ENCODE data around the gene PLEKHA7.
A peak's percentile ranks its signal among the peaks of the same experiment; 100 is the strongest.
"Not testable (repeated sequence)": the region's sequence is repeated elsewhere in the genome, so short reads cannot be mapped to it uniquely, and the experiment has no call there.

PLEKHA7 gene

DNA sequence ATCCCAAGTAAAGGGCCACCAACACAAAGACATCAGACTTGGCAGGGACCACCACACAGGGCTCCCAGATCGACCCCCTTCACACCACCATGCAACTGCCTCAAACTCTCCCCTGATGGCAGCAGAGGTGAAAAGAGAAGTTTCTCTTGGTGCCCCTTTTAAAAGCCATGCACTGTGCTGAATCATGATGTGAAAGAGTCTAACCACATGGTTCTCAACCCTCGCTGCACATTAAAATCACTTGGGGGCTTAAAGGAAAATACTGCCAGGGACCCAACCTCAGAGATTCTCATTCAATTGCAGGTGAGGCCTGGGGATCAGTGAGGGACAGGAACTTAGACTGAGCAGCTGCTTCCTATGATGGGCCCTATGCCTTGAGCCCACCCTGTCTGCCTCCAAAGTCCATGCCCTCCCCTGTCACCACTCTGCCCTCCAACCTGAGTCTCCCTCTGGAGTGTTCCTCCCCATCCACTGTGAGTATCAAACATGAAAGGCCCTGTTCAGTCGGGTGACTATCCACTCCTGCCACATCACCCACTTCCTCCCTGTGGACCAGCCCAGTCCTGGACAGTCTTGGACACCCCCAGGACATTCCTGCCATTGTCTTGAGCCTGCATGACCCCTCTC, 40.8 kb downstream of the PLEKHA7 start:
- no peak for DNase-seq

DNA sequence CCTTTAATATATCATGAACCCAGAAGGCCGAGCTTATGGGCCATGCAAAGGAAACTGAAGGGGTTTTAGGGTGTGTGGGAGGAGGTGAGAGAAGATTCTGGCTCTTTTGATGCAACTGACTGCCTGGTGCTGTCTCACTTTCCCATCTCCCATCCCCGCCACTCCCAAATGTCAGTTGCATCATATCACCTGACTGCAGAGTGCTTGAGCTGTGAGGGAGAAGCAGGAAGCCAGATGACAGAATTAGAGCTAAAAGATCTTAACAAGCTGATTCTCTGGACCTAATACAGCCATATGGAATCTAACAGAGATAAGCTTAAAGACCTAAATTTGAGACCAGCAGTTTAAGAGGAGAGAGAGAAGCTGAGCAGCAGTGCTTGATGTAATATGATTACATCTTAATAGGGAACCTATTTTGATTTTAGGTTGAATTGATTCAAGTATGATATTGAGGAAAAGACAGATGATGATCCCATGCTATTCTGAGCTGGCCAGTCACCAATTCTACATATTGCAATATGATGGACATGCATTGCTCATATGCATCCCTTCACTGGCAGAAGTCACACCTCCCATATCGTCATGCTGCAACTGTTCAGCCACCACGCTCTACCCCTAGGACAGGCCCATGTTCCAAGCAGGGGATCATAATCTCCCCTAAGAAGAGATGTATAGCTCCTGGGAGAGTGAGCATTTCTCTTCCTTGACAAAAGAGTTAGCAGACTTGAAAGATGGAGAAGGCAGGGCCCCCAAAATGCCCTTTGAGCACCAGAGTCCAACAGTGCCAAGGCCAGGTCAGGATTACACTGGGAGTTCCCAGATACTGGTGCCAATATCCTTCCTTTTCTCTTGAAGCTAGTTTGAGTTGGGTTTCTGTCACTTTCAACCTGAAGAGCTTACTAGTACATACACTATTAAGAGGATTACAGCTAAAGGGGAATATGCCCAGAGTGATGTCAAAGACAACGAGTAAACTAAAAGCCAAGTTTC, 44.9 kb downstream of the PLEKHA7 start:
- no peak for DNase-seq

DNA sequence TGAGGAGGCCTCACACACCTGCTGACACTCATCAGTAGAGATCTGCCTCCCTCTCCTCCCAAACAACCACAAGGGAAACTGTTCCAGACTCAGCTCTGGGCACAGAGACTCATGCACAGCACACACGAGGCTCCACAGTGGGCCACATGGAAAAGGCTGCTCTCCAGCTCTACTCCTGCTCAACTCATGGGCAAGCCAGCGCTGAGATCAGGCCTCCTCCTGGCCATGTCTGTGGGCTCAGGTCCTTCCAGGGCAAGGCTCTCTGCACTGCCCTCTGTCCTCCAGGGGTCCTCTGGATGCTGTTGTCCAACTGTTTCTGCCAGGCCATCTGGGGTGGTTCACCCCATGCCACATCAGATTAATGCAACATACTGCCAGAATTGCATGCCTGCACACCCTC, 46.0 kb downstream of the PLEKHA7 start:
- no peak for DNase-seq

DNA sequence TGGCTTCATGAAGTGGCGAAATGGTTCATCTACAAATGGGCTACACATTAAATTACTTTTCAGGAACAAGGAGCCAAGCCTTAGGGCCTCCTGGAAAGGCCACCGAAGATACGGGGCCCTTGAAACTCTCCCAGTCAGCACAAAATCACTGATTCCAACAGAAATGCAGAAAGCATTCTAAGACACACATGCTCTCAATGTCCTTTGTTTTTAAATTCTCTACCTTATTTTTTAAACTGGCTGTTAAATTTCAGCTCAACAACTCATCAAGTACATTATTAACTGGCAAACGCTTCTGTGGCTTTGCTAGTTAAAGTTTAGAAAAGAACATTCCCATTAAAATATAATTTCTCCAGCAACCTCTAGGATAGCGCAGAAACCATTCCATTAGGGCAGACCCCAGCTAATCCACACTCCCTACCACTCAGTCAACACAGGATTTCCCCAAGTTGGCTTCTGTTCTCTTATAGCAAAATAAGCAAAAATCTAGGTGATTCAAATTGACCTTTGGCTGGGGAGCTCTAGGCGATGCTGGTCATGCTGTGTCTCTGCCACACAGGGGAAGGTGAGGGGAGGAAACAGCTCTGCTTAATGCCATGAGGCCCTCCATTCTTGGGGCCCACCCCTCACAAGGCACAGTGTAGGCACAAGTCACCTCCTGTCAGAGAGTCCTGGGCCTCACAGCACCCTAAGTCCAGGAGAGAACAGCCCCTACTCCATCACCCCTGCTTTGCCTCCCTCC, 47.1 kb downstream of the PLEKHA7 start:
- DNase-seq, result no peak

DNA sequence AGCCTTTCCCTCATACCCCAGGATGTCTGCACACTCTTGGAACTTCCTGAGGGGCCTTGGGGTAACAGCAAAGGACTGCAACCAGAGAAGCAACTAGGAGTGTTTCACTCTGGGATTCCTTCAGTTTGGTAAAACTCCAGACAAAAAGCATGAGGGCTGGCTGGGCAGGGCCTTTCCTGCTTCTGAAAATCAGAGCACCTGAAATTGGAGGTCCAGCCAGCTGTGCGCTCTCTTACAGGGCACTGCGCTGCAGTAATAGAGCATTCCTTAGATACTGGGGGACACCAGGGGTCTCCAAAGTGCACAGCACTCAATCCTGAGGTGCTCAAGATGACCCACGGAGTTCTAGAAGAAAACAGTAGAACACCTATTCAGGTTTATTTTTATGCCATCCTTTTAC, 49.7 kb downstream of the PLEKHA7 start:
- no peak for DNase-seq

DNA sequence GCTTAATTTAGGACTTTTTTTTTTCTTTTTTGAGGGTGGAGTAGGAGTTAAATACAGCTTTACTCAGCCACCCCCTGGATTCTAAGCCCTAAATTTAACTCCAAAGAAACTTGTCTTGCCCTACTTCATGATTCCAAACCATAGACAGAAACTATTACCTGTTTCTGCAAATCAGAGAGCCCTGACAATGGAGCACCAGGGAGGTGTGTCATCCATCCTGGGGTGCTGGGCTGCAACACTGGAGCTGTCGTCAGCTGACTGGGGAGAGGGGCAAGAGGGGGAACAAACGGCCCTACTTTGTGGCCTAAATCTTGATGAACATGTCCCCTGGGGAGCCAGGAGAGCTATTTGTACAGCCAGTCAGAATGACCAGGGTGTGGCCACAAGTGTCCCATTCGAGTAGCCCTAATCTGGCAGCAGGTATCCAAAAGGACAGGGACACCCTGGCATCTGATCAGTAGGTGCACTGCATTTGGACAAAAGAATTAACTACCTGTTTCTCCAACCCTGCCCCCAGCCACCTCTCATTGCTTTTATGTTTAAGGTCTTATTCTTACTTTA, 50.8 kb downstream of the PLEKHA7 start:
- DNase-seq, result no peak

DNA sequence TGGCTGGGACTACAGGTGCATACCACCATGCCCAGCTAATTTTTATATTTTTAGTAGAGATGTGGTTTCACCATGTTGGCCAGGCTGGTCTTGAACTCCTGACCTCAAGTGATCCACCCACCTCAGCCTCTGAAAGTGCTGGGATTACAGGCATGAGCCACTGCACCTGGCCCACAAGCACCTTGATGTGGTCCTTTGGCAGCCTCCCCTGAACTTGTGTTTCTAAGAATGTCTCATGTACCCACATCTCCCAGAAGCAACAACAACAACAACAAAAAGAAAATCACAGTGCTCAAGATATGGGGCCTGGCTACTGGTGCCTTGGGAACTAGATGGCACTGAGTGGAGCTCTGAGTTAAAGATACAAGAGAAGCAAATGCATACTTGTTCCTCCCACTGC, 51.6 kb downstream of the PLEKHA7 start:
- not testable (repeated sequence) for DNase-seq

DNA sequence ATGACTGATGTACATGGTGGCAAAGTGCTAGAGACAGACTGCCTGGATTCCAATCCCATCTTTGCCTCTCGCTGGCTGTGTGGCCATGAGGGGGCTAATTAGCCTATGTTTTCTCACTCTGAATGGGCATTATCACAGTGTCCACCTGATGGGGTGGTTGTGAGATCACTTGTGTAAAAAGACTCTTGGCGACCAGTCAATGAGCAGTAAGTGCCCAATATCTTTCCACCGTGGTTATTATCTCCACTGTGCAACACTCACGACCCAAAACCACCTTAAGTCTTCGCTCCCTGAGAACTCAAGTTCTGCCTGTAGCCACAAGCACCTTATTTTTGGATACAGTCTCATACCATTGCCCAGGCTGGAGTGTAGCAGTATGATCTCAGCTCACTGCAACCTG, 52.1 kb downstream of the PLEKHA7 start:
- no peak for DNase-seq

DNA sequence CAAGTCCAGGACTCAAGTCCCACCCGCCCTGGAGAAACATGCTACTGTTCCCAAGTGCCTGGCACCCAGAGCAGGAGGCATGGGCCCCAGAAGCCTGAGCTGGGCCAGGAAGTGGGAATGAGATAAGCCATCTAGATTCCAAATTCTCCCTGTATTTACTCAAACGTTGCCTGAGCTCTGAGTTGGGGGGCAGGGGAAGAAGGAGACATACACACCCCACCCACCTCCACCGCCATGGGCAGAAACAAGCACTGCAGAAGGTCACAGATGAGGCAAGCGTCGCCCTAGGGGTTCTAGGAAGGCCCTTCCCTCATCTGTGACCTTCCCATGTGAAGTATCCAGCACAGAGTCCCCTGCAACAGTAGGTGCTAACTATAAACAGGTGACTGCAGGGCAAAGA, 54.0 kb downstream of the PLEKHA7 start:
- DNase-seq, result no peak

DNA sequence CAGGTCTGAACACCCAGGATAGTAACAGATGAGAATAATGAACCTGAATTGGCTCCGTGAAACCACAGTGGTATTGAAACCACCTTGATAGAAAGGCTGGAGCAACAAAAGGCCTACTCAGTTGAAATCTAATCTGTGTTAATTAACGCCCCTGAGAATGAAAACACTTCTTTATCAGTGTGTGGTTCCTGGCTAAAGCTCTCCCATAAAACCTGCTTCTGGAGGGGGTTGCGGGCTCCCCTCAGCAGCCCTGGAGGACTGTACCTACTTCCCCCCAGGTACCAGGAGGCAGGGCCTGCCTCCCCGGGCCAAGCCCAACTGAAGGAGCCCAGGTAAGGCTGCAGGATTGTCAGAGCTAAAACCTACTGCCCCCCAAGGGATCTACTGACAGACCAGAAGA, 54.6 kb downstream of the PLEKHA7 start:
- DNase-seq, result no peak

DNA sequence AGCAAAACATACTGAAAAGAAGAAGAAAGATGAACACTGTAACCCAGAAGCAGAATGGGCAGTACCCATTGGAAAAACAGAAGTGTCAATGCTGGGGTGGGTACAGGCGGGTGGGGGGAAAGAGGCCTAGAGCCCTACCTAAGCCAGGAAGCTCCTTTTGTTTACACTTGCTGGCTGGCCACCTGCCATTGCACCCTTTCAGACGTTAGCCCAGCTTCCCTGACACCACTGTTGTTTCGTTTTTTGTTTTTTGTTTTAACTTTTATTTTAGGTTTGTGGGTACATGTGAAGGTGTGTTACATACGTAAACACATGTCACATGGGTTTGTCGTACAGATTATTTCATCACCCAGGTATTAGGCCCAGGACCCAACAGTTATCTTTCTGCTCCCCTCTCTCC, 55.4 kb downstream of the PLEKHA7 start:
- no peak for DNase-seq

DNA sequence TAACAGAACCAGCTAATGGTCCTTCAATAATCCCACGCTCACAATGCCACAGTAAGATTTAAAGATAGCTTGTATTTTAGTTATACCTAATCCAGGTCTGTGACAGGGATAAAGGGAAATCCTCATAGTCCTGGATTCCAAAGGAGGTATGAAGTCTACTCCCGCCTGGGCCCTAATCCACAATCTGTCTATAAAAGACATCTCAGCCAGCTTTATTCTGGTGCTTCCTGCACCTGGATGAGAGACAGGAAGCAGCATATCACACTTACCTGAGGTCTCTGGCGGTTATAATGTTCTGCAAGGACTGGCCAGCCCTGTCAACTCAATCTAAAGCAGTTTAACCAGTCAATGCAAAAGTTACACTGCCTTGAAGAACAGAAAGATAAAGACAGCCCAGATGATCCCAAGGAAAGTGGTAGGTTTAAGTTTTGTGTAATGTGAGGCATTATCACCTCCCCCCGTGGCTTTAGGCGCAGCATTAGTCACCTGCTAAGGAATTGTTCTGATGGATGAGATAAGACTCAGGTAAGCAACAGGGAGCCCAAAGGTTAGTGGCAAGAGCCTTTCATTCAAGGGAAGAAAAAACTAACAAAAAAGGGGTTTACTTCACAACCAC, 57.6 kb downstream of the PLEKHA7 start:
- DNase-seq, result no peak

DNA sequence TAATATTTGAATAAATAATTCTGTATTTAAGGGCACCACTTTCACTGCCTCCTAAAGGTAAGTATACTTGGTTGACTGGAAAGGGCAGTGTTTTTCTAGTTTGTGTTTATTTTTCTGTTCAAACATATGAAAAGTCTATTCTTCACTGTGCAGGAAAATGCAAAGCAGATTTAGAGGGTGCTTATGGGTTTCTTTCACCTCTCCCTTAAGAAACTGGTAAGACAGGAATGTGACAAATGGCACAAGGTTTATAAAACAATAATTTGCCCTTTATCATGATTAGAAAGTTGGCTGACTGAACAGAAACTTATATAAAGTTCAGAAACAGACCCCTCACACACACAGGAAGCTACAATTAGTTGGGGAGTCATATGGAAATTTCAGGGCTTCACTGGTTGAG, 60.6 kb downstream of the PLEKHA7 start:
- no peak for DNase-seq

DNA sequence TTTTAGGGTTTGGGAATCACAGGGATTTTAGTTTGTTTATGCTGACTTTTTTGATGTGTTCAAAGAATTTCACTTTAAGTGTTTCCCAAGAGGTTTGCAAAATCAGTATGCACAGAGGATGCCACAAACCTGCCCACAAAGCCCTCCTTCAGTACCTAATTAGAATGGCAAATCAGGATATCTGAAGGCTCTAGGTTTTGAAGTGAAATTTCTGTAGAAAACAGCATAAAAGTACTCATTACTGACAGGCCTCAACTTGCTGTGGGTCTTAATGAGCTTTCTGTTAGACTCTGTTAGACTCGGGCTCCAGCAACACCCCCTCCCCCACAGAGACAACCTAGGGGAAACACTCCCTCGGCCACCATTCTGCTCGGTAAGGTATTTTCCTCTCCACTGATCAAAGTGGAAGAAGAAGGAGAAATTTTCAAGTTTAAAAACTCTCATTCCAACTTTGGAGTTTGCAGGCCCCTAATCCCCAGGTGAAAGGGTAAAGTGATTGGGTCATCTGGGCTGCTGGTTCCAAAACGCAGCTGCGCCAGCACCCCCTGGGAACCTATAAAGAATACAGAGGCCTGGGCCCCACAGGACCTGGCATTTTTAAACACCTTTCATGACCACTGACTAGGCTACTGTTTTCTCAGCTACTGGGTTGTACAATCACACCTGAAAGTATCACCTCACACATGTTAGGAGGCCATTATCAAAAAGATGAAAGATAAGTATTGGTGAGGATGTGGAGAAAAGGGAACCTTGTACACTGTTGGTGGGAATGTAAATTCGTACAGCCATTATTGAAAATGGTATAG, 67.5 kb downstream of the PLEKHA7 start:
- peak in 1 of 2 donors; percentile 14 for DNase-seq

DNA sequence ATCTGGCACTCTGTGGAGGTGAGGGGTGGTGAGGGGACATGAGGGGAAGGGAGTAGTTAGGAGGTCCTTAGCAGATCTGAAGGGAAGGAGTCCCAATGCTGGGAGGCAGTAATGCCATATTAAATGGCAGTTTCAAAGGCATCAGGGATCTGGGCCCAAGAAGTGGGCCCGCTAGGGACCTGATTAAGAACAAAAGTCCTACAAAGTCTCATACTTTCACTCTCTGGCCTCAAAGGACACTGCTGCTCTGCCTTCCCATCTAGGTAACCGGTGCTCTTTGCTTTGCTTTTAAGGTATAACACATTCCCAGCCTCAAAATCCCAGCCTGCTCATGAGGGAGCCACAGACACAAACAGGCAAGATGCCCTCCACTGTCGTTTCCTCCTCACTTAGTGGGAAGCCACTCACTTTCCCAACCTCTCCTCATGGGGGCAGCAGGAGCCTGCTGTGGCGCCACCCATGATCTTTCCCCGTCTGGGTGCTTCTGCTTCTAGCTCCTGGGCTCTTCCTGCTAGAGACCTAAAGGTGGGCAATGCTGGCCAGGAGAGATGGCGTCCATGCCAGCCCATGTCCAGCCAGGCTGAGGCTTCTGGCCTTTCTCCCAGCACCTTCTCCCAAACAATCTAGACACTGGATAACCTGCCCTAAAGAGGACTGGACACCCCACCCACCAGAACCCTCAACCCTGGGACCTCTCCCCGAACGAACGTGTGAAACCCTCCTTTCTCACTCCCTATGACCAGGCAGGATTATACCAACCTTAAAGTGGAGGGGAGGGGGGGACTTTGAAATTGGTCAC, 68.3 kb downstream of the PLEKHA7 start:
- peak; percentile 43 to 46 for DNase-seq

DNA sequence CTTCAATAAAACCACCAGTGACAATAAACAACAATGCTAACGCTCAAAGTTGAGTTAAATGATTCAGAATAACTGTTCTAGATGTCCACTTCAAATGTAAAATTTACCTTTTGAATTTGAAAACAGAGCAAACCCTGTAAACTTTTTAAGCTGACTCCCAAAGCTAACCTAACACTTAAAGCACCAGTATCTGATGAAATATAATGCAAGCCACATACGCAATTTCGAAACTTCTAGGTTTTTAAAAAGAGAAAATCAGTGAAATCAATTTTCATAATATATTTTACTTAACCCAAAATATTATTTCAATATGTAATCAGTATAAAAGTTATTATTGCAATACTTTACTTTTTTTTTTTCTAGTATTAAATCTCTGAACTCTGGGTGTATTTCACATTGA, 71.3 kb downstream of the PLEKHA7 start:
- no peak for DNase-seq

DNA sequence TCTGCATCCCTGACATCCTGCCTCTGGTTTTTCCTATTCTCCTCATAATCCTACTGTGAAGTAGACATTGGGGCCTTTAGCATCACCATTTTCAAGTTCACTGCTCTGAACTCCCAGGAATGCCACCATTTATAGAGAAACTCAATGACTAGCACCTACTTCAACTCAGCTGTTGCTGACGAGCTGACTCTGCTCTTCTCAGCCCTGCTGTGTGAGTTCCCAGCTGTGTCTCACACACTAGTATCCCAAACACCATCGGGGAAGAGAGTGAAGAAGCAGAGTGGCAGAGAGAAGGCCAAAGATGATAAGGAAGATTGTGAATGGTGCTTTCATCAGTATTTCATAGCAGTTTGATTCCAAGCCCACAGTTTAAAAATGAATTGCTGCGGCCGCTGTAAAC, 71.9 kb downstream of the PLEKHA7 start:
- no peak for DNase-seq

DNA sequence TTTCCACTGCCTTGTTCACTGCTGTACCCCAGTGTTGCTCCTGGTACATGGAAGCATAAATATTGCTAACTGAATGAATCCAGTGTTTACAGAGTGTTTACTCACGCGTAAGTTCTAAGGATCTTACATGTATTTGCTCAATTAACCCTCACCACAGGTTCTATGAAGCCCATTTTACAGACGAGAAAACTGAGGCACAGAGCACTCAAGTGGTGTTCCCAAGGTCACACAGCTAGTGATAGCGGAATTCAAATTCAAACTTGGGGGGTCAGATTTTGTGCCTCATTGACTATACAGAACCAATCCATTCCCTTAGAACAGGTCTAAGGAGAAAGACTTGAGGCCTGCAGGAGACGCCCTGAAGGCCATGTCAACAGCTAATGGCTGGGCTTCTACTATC, 72.3 kb downstream of the PLEKHA7 start:
- no peak for DNase-seq

DNA sequence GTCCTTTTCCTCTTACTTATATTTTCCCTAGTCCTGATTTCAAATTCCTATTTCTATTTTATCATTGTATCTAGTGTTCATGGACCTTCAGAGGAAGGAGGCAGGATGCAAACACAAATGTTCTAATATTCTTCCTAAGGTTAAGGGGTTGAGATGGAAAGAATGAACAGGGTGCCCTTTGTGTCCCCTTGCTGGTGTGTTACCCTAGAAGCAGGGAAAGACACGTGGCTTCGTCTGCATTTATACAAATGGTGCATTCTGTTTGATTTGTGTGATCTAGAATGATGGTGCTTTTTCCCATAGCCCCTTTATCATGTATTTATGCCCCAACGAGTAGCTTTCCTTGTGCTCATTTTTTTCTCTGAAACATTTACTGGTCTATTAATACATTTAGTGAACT, 76.2 kb downstream of the PLEKHA7 start:
- no peak for DNase-seq

DNA sequence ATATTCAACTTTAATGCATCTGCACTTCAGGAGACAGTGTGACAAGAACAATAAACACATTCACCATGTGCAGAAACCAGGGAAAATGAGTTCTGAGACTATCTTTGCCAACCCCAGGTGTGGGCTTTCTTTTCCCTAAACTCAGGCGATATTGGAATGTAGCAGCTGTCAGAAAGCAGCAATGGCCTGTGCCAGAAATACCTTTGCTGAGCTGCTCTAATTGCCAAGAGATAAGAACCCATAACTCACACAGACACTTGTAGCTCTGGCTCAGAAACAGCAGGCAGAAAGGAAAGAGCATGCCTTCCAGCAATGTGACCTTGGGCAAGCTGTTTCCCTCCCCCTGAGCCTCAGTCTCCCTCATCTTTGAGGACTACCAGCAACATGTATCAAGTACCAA, 77.6 kb downstream of the PLEKHA7 start:
- DNase-seq, result no peak
